Prostate gland (tissue), 2 donors: ENCODE measurements around the gene USP21. TPM values are rescaled to one million over a fixed set of nuclear protein-coding genes. Genes with fewer than 3 reads are reported as not detected.

Source experiments
- DNase-seq: peaks from one replicate; pipeline ENCODE4 v3.0.0-alpha.2; 2019; ENCODE audit warnings: low spot score
- H3K27ac ChIP-seq, 2 donors: fragments of 200-600 bp; sonication (generic); 2 replicates each; pipeline ENCODE4 v1.5.1; 2017 to 2019
- H3K27me3 ChIP-seq: fragments of 200-600 bp; sonication (generic); replicated peaks from 2 replicates; pipeline ENCODE4 v1.5.1; 2019; ENCODE audit not compliant: insufficient read depth
- H3K36me3 ChIP-seq, 2 donors: fragments of 200-600 bp; sonication (generic); 1 replicate in 1 of 2; 2 replicates in 1 of 2; pipeline versions ENCODE4 v1.5.1 to v1.8.1; 2017 to 2019
- H3K4me1 ChIP-seq: fragments of 200-600 bp; sonication (generic); replicated peaks from 2 replicates; pipeline ENCODE4 v1.5.1; 2019
- H3K4me3 ChIP-seq, 2 donors: fragments of 200-600 bp; sonication (generic); 2 replicates each; pipeline ENCODE4 v1.5.1; 2017 to 2019
- H3K9me3 ChIP-seq: fragments of 200-600 bp; sonication (generic); 2 replicates; pipeline ENCODE4 v1.5.1; 2017
- CTCF ChIP-seq, 4 experiments: fragments of 200-600 bp in 2 of 4; fragments of 450-650 bp in 2 of 4; sonication (generic) in 2 of 4; IDR thresholded peaks; 1 replicate in 3 of 4; 2 replicates in 1 of 4; pipeline ENCODE4 v1.5.1; 2016 to 2019; ENCODE audit warnings: antibody characterized with exemption in 4 of 4, mild to moderate bottlenecking in 2 of 4, moderate library complexity in 2 of 4
- POLR2A ChIP-seq: fragments of 450-650 bp; IDR thresholded peaks from one replicate; pipeline ENCODE4 v1.6.1; 2016; ENCODE audit warnings: antibody characterized with exemption, mild to moderate bottlenecking
- POLR2AphosphoS5 ChIP-seq: sonication (generic); formaldehyde crosslinking; IDR thresholded peaks from one replicate; pipeline ENCODE4 v1.6.1; 2017; ENCODE audit warnings: antibody characterized with exemption
- WGBS: methylation state at CpG from one replicate; pipeline ENCODE4 v1.1.5; 2018; 5-methylcytosine and 5-hydroxymethylcytosine counted together
- intact Hi-C: fragments of 100-400 bp; cut with DNase I; formaldehyde crosslinking; loops from one replicate; pipeline ENCODE4 v1.14.2; 2022
- total RNA-seq, 2 donors: library from RNA; depleted of rRNA; stranded (reverse); fragments of >200 nt; gene quantifications; one replicate each; pipeline ENCODE4 v1.1.0, GENCODE V29; 2016

Gene USP21
- total RNA-seq, 2 donors from 2014 or later: 28.1 to 32.1 TPM

DNA sequence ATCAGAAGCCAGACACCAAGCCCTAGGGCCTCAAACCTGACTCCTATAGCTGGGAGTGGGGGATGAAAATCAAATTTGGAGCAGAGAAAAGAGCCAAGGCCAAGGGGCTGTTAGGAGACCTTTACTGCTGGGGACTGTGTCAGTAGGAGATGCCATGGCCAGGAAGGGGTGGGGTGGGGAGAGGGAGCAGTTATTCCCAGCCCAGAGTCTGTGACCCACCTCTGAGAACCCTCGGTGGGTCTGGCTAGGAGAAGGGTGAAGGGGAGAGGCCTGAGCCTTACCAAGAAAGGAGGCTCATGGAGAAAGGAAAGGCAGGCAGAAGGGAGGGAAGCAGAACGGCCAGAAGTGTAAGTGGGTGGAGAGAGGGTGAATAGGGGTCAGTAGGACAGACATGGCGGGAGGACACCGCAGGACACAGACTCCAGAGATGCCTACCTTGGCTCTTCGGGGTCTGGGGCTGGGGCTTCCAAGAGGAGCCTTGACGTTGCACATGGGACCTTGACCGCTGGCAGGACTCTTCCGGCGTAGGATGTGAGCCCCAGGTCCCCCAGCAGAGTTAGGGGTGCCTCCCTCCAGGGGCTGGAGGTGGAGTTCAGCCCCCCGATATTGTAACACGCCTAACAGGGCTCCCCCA is 38.4 kb downstream of the USP21 start:
- Histone ChIP-seq H3K27me3 (no peaks in the 10 kb centered on the region), H3K4me3 (peak overlapping the region in 1 of 2 donors; percentile 11), H3K4me1 (no peaks in the 10 kb centered on the region), H3K27ac (peak overlapping the region; percentile 45 to 59), H3K9me3 (no peaks in the 10 kb centered on the region), H3K36me3 (no peaks in the 10 kb centered on the region)
- DNase-seq: no peak
- 73% methylated on average over 11 of the region's 11 CpGs for WGBS
- TF ChIP-seq POLR2AphosphoS5 (no peak), CTCF (IDR thresholded peaks at IDR 0.05) (no peak), POLR2A (no peak)
- intact Hi-C loops: no loop called here

- H3K36me3 ChIP-seq: no peaks in the 10 kb centered on the region
- H3K27ac ChIP-seq: peak overlapping the region; percentile 33 to 59
- no peaks in the 10 kb centered on the region for H3K9me3 ChIP-seq
- intact Hi-C loops: no loop called here
- H3K4me3 ChIP-seq: peak overlapping the region in 1 of 2 donors; percentile 11
- no peaks in the 10 kb centered on the region for H3K4me1 ChIP-seq
- no peak for TF ChIP-seq POLR2AphosphoS5
- TF ChIP-seq CTCF (IDR thresholded peaks at IDR 0.05): no peak
- no peak for TF ChIP-seq POLR2A
- no peak for DNase-seq
- 26% methylated on average over 20 of the region's 20 CpGs for WGBS
- no peaks in the 10 kb centered on the region for H3K27me3 ChIP-seq
Measured at GRCh38 chr1:161198194-161198896, 39.0 kb downstream of the USP21 start.

DNA sequence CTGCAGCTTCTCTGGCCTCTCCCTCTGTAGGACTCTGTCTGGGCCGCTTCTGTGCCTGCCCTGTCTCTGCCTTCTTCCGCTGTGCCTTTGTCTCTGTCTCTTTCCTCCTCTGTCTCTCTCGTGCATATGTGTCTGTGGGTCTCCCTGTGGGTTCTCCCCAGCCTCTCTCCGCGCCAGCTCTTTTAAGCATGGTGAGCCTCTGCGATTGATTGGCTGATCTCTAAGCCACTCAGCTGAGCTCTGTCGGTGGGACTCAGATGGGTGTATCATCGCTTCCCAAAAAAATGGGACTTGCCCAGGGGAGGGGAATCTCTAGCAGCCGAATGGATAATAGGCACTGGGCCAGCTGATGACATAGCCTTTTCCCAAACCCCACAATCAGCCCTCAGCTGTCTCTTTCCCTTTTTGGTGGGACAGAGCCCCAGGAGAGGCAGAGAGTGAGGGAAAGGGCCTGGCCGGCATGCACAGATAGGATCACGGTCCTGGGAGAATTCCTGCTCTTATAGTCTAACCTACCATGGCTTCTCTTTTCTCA is 39.7 kb downstream of the USP21 start, which contains the start of gene ADAMTS4:
Gene ADAMTS4 (minus strand): TSS at position 158 of the 535 bp plus-strand sequence. CDS start 427 bp downstream, outside the sequence.
- Histone ChIP-seq H3K9me3 (no peaks in the 10 kb centered on the region), H3K4me3 (peak within 1 kb of the TSS in 1 of 2 donors; percentile 11), H3K27ac (peak within 1 kb of the TSS; percentile 45 to 96), H3K4me1 (no peaks in the 10 kb centered on the region), H3K27me3 (no peaks in the 10 kb centered on the region), H3K36me3 (no peaks in the 10 kb centered on the region)
- no peak for DNase-seq
- 48% methylated on average over 11 of the region's 11 CpGs for WGBS
- no peak for TF ChIP-seq CTCF (IDR thresholded peaks at IDR 0.05)
- TF ChIP-seq POLR2A: peak; percentile 18
- TF ChIP-seq POLR2AphosphoS5: no peak
- intact Hi-C loops: no loop called here

- 57% methylated on average over 5 of the region's 5 CpGs for WGBS
- H3K4me3 ChIP-seq: no peak overlapping the region
- H3K27me3 ChIP-seq: no peaks in the 10 kb centered on the region
- no peaks in the 10 kb centered on the region for H3K4me1 ChIP-seq
- no peak for DNase-seq
- H3K36me3 ChIP-seq: no peaks in the 10 kb centered on the region
- H3K9me3 ChIP-seq: no peaks in the 10 kb centered on the region
- intact Hi-C loops: loop anchor here (5.0 kb wide), 2 partner anchors 113 to 188 kb away; partner anchors contain the start of gene SDHC
- H3K27ac ChIP-seq: peak overlapping the region; percentile 33 to 96
- TF ChIP-seq POLR2AphosphoS5: no peak
- no peak for TF ChIP-seq POLR2A
- no peak for TF ChIP-seq CTCF (IDR thresholded peaks at IDR 0.05)
Measured at GRCh38 chr1:161199506-161200139, 40.3 kb downstream of the USP21 start.
